ENCODE data around the gene ZNF70.

Gene ZNF70

GRCh38 chr22:23690713-23691112 is 60.2 kb downstream of the ZNF70 start, which contains the start of gene RGL4:
TSS of gene RGL4 (plus strand) at chr22:23691013. CDS start at chr22:23692031, 1,018 bp downstream.
- FAIRE-seq: no peak

GRCh38 chr22:23689414-23689813 is 61.5 kb downstream of the ZNF70 start:
- FAIRE-seq: no peak
